Measurements from ENCODE around the gene PLCB4. TPM values are rescaled to one million over a fixed set of nuclear protein-coding genes. Genes with fewer than 3 reads are reported as not detected.
A peak's percentile ranks its signal among the peaks of the same experiment; 100 is the strongest.
"Not testable (repeated sequence)": the region's sequence is repeated elsewhere in the genome, so short reads cannot be mapped to it uniquely, and the experiment has no call there.

The PLCB4 gene
- polyA plus RNA-seq, 1 donor, result 18.9 TPM

DNA sequence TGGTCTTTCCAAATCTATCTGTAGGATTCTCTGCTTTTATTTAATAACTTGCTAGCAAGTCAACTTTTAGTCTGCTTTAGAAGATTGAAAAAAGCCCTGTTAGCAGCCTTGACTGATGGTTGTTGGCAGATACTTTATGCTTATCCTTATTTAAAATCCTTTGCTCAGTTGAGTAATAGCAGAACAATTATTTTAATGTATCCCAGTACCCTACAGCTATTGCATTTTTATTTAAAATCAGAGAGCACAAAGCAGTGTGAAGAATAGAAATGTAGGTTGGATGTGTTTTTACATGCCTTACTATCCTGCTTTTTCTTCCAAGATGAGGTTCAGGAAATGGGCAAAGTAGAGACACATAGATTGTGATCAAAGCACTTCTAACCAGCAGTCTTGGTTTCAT lies 298.4 kb downstream of the PLCB4 start:
- DNase-seq, result no peak

DNA sequence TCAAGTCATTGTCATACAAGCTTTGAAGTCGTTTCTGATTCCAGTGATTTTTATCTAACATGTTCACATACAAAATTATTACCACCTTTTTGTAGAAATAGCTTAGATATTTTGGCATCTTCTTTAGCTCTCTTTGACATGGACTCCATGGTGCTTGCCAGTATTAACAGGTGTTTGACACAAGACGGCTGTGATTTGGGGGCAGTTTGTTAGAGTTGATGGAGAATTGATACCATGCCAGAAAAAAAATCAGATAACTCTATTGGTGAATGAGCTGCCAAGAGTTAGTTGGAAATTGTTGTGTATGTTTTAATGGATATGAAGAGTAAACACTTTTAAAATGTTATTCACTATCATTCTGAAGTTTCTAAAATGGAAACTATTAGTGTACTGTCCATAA lies 298.9 kb downstream of the PLCB4 start:
- DNase-seq, result no peak

DNA sequence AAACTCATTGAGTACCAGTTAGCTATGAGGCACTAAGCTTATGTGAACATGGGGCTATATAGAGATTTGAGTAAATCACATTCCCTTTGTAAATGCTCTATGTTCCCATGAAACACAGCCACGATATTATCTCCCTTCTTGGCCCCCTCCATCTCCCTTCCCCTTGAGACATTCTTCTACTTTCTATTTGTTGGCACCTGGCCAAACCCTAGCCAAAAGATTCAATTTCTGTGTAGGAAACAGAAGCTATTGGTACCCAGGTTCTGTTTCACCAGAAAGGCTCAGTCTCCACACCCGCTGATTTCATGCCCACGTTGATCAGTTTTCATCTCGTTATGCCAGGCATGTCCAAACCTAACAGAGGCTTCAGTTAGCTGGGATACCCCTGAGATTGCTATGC lies 300.0 kb downstream of the PLCB4 start:
- DNase-seq, result no peak

DNA sequence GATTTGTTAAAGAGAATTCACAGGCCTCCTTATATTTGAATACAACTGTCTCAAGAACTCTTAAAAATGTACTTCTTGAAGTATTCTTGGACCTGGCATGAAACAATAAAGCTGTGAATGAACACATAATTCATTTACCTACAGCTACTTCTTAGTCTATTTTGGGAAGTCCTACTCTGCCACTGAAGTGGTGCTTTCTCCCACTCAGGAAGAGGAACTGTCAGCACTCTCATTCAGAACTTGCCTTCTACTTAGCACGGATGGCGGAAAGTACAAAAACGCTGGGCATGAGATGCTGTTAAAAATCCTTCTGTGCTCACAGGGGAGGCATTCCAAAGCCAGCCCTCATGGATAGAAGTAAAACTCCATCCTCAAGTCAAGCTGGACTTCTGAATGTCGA lies 300.7 kb downstream of the PLCB4 start:
- no peak for DNase-seq

DNA sequence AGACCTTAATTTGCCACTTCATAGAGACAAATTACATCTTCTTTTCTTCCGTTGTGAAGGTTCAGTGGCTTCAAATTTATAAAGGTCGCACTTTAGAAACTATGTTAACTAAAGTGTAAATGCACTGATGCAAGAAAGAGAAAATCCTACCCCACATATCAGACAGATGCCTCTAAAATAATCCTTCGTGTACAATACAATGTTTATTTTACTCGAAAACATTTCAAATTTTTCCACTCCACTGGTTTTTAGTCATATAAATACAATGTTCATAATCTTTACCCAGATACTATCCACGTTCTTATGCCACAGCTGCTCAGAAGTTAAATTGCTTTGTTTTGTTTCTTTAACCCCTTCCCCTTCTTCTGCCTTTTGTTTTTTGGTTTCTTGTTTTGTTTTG lies 305.2 kb downstream of the PLCB4 start:
- no peak for DNase-seq

DNA sequence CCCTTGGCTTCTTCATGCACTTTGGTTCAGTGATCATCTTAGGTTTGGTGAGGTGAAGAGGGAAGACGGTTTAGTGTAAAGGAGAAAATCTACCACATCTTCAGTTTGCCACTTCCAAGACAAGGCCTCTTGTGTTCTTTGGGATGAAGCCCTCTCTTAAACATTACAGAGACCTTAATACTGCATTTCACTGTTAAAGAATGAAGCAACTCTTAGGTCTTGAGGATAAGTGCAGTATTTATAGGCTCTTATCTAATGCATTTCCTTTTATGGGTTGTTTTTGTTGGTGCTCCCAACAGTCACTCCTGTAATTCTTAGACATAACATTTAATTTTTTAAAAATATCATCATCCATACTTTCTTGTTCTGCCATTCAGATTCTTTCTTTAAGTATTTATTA lies 305.6 kb downstream of the PLCB4 start:
- no peak for DNase-seq

DNA sequence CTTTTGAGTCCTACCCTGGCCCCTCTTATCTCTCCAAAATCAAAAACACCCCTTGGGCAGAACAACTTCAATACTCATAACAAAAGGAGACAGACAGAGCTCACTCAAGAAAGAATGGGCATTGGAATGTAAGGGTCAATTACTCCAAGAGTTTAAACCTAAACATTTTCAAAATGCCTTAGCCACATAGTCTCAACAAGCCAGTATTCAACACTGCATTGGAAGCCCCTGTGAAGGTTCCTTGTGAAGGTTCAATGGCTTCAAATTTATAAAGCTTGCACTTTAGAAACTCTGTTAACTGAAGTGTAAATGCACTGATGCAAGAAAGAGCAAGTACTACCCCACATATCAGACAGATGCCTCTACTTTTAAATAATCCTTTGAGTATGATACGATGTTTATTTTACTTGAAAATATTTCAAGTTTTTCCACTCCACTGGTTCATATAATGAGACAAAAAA lies 306.4 kb downstream of the PLCB4 start:
- no peak for DNase-seq

DNA sequence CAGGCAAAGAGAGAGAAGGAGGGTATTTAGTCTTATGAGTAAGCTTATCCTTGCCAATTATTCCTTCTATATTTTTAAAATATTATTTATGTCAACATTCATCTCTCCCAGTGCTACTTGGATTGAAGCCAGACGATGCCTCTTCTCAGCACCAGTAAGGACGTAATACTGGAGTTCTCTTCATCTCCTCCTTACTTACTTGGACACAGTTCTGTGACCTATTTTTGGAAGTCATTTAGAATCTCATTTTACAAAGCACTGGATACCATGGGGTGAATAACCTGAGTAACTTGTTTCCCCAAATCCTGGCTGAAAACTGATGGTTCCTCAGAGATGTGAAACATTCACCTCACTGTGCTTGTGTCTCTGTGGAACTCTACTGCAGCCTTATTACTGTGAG lies 308.1 kb downstream of the PLCB4 start:
- no peak for DNase-seq

DNA sequence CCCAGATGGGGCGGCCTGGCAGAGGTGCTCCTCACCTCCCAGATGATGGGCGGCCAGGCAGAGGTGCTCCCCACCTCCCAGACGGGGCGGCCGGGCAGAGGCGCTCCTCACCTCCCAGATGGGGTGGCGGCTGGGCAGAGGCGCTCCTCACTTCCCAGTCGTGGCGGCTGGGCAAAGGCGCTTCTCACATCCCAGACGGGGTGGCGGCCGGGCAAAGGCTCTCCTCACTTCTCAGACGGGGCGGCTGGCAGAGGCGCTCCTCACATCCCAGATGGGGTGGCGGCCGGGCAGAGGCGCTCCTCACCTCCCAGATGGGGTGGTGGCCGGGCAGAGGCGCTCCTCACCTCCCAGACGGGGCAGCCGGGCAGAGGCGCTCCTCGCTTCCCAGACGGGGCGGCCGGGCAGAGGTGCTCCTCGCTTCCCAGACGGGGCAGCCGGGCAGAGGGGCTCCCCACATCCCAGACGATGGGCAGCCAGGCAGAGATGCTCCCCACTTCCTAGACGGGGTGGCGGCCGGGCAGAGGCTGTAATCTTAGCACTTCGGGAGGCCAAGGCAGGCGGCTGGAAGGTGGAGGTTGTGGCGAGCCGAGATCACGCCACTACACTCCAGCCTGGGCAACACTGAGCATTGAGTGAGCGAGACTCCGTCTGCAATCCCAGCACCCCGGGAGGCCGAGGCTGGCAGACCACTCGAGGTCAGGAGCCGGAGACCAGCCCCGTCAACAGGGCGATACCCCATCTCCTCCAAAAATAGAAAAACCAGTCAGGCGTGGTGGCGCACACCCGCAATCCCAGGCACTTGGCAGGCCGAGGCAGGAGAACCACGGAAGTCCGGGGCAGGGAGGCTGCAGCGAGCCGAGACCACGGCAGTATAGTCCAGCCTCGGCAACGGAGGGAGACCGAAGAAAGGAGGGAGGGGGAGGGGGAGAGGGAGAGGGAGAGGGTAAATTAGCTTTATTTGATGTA lies 316.7 kb downstream of the PLCB4 start:
- DNase-seq, result not testable (repeated sequence)

DNA sequence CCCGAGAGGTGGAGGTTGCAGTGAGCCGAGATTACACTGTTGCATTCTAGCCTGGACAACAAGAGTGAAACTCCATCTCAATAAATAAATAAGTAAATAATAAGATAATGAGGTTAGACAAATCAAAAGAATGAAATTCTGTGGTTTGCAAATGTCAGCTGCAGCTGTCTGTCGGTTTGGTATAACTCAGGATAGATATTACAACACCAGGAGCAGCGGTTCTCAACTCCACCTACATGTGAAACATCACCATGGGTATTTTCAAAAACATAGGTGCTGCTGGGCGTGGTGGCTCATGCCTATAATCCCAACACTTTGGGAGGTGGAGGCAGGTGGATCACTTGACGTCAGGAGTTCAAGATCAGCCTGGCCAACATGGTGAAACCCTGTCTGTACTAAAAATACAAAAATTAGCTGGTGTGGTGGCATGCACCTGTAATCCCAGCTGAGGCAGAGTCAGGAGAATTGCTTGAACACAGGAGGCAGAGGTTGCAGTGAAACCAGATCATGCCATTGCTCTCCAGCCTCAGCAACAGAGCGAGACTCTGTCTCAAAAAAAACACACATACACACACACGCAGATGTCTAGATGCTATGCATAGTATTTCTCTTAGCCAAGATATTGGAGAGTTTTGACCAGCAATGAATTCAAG lies 319.4 kb downstream of the PLCB4 start:
- DNase-seq, result no peak

DNA sequence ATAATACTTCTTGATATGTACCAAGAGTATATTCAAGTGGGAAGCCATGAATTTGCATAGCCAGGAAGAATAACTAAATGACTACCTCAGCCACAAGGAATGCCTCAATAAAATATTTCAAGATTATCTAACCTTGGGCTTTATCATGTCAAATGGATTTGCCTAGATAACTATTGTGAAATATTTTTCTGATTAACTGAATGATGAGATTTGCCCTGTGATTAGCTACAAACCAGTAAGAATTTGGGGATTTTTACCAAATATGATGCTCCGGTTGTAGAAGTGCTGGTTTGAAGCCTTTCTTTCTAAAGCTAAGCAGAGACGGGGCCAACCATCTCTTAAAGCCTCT lies 319.9 kb downstream of the PLCB4 start:
- DNase-seq, result no peak

DNA sequence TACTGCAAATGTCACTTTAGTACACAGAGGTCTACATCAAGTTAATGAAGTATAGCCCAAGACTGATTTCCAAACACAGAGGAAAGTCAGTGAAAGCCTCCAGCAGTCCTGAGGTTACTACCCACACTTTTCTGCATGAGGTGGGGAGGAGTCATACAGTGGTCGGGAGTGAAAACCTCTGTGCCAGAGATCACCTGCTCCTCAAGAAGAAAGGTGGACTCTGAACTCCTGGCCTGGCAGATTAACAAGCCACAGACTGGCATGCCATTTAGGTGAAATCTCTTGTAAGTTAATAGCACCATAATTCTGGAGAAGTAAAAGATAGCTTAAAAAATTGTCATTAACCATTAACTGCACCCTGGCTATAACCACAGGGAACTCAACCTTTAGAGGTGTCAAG lies 320.5 kb downstream of the PLCB4 start:
- no peak for DNase-seq

DNA sequence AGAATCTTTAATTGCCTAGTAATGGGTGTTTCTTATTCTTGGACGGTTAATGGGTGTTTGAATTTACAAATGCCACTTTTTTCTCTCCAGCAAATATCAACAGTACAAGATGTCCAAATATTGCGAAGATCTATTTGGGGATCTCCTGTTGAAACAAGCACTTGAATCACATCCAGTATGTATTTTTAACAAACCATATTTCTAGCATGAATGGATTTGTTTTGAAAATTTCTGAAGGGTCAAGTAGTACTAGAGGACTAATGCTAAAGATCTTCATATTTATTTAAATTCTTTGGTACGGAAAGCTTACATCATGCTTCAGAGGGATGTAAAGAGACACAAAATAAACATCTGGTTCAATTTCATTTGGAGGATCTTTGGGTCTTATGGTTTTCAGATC lies 321.6 kb downstream of the PLCB4 start:
- DNase-seq, result no peak

DNA sequence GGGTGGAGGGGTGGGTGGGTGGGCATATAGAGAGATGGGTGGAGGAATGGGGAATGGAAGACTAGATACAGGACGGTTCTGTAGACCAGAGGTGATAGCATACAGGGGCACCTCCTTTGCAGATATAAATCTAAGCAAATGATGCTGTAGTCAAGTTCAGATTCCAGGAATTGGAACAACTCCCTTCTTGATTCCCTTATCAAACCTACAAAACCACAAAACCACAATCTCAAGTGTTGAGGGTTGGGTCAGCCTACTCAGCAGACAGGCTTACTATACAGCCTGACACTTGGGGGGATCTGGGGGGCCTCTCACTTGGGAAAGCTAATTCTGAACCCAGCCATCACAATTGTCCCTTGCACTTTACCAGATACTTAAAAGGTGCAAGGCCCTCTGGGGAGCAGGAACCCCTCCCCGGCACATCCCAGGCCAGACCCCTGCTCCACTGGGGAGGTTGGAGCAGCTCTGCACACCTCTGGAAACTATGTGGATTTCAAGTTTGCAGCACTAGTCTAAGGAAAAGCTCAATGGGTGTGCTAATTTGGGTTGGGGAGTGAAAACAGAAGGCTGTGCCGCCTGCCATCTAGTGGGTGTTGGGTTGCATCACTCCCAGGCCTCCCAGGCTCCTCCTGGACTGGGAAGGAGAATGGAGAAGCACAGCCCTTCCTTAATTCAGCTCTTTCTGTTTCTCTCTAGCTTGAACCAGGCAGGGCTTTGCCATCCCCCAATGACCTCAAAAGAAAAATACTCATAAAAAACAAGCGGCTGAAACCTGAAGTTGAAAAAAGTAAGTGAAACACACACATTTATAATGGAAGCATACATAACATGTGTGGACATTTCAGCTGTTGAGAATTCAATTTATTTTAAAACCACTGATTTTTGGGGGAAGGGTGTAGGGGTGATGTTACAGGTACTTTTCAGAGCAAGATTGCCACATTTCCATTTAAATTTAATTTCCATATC lies 324.3 kb downstream of the PLCB4 start:
- DNase-seq, result peak; percentile 59

DNA sequence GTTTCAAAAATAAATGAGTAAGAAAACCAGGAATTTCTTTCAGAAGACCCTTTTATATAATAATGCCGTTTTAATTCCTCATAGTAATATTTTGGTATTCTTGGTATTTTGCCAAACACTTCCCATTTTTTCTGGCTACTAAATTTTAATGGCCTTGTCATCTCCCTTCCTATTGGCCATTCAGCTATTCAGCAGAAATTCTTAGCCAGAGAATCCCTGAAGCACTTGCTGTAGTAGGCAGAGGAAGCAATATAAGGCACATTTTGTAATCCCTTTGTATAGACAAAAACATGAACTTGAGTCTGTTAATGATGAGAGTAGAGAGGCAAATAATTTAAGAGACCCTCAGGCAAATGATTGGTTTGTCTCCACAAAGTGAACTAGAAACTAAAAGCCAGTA lies 327.1 kb downstream of the PLCB4 start:
- no peak for DNase-seq

DNA sequence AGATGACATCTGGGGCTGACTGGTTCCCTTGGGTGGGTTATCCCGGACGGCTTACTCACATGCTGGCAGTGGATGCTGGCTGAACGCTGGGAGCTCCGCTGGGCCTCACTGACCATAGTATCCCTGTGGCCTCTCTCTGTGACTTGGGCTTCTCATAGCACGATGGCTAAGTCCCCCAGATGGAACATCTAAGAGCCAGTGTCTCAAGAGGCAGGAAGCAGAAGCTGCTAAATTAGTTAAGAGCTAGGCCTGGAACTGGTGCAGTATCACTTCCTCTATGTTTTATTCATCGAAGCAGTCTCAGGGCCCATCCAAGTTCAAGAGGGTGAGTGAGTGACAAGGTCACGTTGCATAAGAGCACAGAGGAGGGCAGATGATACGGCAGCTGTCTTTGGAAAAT lies 329.0 kb downstream of the PLCB4 start:
- no peak for DNase-seq

DNA sequence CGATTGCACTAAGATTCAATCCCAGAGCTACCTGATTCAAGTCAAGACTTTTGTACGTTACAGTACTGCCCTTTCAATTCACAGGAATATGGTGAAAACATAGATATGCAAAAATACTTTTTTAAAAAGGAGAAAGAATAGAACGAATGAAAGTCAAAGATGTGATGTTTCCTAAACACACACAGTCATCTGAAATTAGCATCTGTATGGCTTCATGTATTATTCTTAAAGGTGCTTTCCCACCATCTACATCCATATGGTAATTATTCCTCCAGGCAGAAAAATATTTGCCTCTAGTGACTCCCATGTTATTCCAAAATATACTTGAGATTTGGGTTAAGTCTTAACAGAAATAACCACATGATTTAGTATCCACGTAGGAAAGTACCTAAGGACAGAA lies 330.0 kb downstream of the PLCB4 start:
- no peak for DNase-seq

DNA sequence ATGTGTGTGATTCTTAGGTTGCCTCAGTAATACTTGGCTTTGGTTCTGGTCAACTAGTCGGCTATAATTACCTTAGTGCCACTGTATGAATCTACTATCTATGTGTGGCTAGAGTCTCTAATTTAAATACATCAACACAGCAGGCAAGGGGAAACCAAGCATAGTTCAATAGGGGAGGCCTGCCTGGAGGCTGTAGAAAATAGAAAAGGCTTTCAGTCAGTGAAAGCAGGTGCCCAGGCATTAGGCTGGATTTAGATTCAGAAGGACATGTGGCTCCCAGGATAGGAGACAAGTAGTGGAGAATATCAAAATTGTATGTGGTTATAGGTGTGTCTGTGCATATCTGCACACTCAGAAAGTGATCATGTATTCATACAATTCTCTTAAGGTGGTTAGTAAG lies 330.4 kb downstream of the PLCB4 start:
- DNase-seq, result no peak

DNA sequence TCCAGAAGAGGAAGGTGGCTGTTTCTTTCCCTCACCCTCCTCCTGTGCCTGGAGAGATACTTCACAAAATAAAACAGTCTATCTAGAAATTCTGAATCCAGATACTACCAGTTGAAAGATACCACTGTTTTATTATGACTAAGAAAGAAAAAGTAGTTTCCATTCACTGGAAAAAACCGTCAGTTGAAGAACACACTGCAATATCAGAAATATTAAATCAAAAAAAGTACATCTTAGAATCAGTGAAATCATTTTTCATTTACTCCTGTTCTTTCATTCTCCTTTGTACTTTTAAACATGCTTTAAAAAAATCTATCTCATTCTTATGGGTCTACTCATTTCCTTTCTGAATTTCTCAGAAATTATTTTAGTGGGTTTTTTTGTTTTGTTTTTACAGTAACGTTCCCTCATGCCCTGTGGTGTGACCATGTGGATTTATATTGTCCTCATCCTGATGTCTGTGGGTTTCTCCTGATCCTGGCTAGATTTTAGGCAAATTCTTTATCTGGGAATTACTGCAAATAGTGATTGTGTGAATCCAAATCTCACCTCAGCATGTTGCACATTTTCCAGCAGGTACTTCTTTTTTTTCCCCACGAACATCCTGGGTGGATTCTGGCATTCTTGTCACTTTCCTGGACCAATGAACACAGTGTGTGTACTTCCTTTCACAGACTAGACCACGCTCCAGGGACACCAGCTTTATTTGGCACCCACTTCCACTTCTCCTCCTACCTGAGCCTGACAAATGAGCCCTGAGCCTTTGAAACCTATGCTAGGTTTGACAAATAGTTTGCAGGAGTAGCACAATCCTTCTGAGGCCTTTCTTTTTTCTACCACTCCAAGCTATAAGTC lies 331.5 kb downstream of the PLCB4 start:
- no peak for DNase-seq

DNA sequence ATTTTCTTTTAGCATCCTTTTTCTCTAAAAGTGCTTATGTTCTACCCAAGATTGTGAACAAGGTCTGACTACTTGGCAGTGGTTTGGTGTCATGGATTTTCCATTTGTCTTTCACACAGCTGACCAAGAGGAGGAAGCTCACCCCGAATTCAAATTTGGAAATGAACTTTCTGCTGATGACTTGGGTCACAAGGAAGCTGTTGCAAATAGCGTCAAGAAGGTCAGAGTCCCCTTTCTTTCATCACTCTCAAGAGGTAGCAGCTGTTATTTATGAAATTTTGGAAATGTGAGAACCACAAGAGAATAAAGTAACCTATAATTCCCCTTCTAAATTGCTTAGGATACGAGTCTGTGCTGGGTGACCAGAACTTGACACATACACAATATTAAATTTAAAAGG lies 332.5 kb downstream of the PLCB4 start:
- no peak for DNase-seq

DNA sequence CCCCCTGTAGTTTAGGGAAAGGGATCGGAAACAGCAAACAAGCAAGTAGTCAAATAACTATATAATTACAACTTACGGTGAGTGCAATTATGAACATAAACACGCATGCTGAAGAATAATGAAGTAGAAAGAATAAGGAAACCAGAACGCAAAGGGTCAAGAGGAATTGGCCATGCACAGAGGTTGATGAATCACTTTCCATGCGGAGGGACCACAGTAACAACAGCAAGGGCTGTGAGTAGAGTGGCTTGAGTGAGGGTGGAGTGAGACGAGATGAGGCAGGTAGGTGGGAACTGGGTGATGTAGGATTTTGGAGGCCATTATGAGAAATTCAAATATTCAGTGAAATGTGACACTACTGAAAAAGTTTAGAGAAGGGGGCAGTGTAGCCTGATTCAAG lies 333.3 kb downstream of the PLCB4 start:
- no peak for DNase-seq

DNA sequence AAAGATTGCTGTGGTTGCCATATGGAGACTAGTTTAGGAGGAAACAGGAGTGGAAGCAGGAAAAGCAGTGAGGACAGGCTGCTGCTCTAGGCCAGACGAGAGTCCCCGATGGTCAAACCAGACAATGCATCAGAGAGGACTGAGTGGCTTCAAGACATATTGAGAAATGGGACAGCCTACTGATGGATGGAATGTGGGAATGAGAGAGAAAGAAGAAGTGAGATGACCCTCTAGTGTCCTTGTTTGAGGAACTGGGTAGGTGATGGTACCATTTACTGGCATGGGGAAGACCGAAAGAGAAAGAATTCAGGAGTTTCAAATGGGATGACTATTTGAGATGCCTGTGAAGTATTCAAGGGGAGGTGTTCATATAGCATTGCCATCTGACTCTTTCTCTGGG lies 333.7 kb downstream of the PLCB4 start:
- no peak for DNase-seq

Measured in left kidney (tissue), 2 donors.